PC-3 (cell line): ENCODE measurements around the gene MAP1LC3B.

Experiments
- CTCF ChIP-seq: fragments of 300-600 bp; sonication (generic); conservative IDR thresholded peaks from 2 replicates; pipeline ENCODE4 v1.5.1; 2017; ENCODE audit warnings: antibody characterized with exemption, low read depth, mild to moderate bottlenecking, low read length
- EZH2 ChIP-seq: fragments of 300-600 bp; sonication (generic); IDR thresholded peaks from one replicate; pipeline ENCODE4 v1.6.1; 2017; ENCODE audit warnings: antibody characterized with exemption, mild to moderate bottlenecking, low read length; ENCODE audit not compliant: unreplicated experiment
- EZH2phosphoT487 ChIP-seq: fragments of 300-600 bp; sonication (generic); IDR thresholded peaks from 2 replicates; pipeline ENCODE4 v1.6.1; 2018; ENCODE audit warnings: mild to moderate bottlenecking, antibody characterized with exemption, low read length, borderline replicate concordance

DNA sequence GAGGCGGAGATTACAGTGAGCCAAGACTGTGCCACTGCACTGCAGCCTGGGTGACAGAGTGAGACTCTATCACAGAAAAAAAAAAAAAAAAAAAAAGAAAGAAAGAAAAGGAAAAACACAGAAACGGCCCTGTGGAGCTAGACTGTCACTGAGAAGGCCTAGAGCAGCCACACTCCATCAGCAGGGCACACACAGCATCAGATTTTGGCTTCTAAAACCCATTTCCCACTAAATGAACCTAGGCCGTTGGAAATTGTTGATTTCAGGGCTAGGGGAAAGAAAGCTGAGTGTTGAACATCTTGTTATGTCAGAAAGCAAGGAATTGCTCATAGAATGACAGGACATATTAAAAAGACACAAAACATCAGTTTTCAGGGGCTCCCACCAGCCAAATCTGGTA lies 51.8 kb downstream of the MAP1LC3B start:
- TF ChIP-seq EZH2phosphoT487 (no peak), EZH2 (no peak), CTCF (no peak)
